Endothelial cell of umbilical vein (primary cell): ENCODE data around the gene STN1. TPM values are rescaled to one million over a fixed set of nuclear protein-coding genes. Genes with fewer than 3 reads are reported as not detected.

Source experiments
- BruUV-seq: library from RNA; stranded (reverse); fragments of 400-500 nt; replicated peaks from 2 replicates; lab custom pipeline; 2021; lab: Mats Ljungman, UMichigan
- CTCF ChIA-PET: fragments of 300-600, 350-600 bp; sonication (Branson Sonifier 250); formaldehyde crosslinking; loops from one replicate; lab custom pipeline; 2021; ENCODE audit warnings: antibody characterized with exemption, inconsistent platforms; lab: Charles Lee
- POLR2A ChIA-PET: fragments of 300-600, 350-600 bp; sonication (Branson Sonifier 250); formaldehyde crosslinking; loops from one replicate; lab custom pipeline; 2021; ENCODE audit warnings: antibody characterized with exemption, inconsistent platforms; lab: Charles Lee
- DNase-seq: peaks from one replicate; pipeline ENCODE4 v3.0.0-alpha.2; 2011; ENCODE audit warnings: low read depth, low spot score
- FAIRE-seq: peaks from 2 replicates; lab custom pipeline; 2011; peaks lifted over from hg19 to GRCh38; lab: Jason Lieb, UNC
- H2AFZ ChIP-seq: 2 replicates; pipeline ENCODE4 v1.6.0; 2012; ENCODE audit warnings: low read depth, low read length, control low read depth, inconsistent platforms
- H3K27ac ChIP-seq: 2 replicates; pipeline ENCODE4 v1.5.1; 2011; ENCODE audit warnings: low read depth, mild to moderate bottlenecking, control low read depth, low read length, moderate library complexity; ENCODE audit not compliant: insufficient read depth
- H3K27me3 ChIP-seq, 2 experiments: 2 replicates each; pipeline versions ENCODE4 v1.6.0 to v1.6.1; 2011; ENCODE audit warnings: low read length in 2 of 2, mixed read lengths in 1 of 2; ENCODE audit not compliant: control insufficient read depth in 2 of 2, insufficient read depth in 2 of 2
- H3K36me3 ChIP-seq, 2 experiments: 2 replicates in 1 of 2; 3 replicates in 1 of 2; pipeline ENCODE4 v1.5.1; 2011; ENCODE audit warnings: low read length in 2 of 2, mild to moderate bottlenecking in 1 of 2, moderate library complexity in 1 of 2; ENCODE audit not compliant: control insufficient read depth in 2 of 2, insufficient read depth in 2 of 2; ENCODE audit errors: extremely low read depth in 1 of 2
- H3K4me1 ChIP-seq: 3 replicates; pipeline ENCODE4 v1.5.1; 2011; ENCODE audit warnings: mild to moderate bottlenecking, low read length; ENCODE audit not compliant: control insufficient read depth, insufficient read depth; ENCODE audit errors: extremely low read depth
- H3K4me2 ChIP-seq: 2 replicates; pipeline ENCODE4 v1.6.1; 2011; ENCODE audit warnings: low read length, control low read depth, mixed read lengths; ENCODE audit not compliant: insufficient read depth
- H3K4me3 ChIP-seq, 3 experiments: fragments of 200-600 bp in 1 of 3; sonication (generic), shearing (Covaris generic) in 1 of 3; replicated peaks in 1 of 3; 2 replicates each; pipeline ENCODE4 v1.5.1; 2011 to 2016; ENCODE audit warnings: control low read depth in 3 of 3, low read length in 3 of 3, mild to moderate bottlenecking in 2 of 3, inconsistent platforms in 1 of 3, low read depth in 1 of 3, moderate library complexity in 1 of 3; ENCODE audit not compliant: insufficient read depth in 1 of 3
- H3K79me2 ChIP-seq: 2 replicates; pipeline ENCODE4 v1.6.0; 2012; ENCODE audit warnings: low read length, inconsistent platforms; ENCODE audit not compliant: control insufficient read depth, insufficient read depth
- H3K9ac ChIP-seq: replicated peaks from 2 replicates; pipeline ENCODE3; 2011; ENCODE audit warnings: low read length, control low read depth; ENCODE audit not compliant: insufficient read depth; ENCODE audit errors: extremely low read depth
- H3K9me1 ChIP-seq: replicated peaks from 3 replicates; pipeline ENCODE4 v1.6.0; 2011; ENCODE audit warnings: mild to moderate bottlenecking, low read length; ENCODE audit not compliant: control insufficient read depth, insufficient read depth; ENCODE audit errors: extremely low read depth
- H3K9me3 ChIP-seq: replicated peaks from 2 replicates; pipeline ENCODE4 v1.5.1; 2012; ENCODE audit warnings: low read length, inconsistent platforms; ENCODE audit not compliant: control insufficient read depth, insufficient read depth
- H4K20me1 ChIP-seq: replicated peaks from 2 replicates; pipeline ENCODE3; 2011; ENCODE audit warnings: mild to moderate bottlenecking, low read length; ENCODE audit not compliant: control insufficient read depth, insufficient read depth; ENCODE audit errors: extremely low read depth
- CTCF ChIP-seq, 2 donors: IDR thresholded peaks; 1 replicate in 1 of 2; 2 replicates in 1 of 2; pipeline ENCODE4 v1.5.1; 2011; ENCODE audit warnings: low read length in 2 of 2, mild to moderate bottlenecking in 2 of 2, moderate library complexity in 2 of 2, control low read depth in 1 of 2, inconsistent platforms in 1 of 2, low read depth in 1 of 2; ENCODE audit not compliant: insufficient read depth in 1 of 2; ENCODE audit errors: extremely low read depth in 1 of 2
- EZH2 ChIP-seq: IDR thresholded peaks from 2 replicates; pipeline ENCODE4 v1.6.1; 2012; ENCODE audit warnings: borderline replicate concordance, low read depth, mild to moderate bottlenecking, moderate library complexity, low read length, inconsistent platforms; ENCODE audit not compliant: severe bottlenecking
- FOS ChIP-seq: IDR thresholded peaks from 2 replicates; pipeline ENCODE4 v1.6.1; 2011; ENCODE audit warnings: mild to moderate bottlenecking, low read length, moderate library complexity, borderline replicate concordance; ENCODE audit not compliant: insufficient read depth
- JUN ChIP-seq: IDR thresholded peaks from 2 replicates; pipeline ENCODE4 v1.6.1; 2011; ENCODE audit warnings: borderline replicate concordance, low read depth; ENCODE audit not compliant: insufficient read length, insufficient read depth
- MYC ChIP-seq: IDR thresholded peaks from one replicate; pipeline ENCODE4 v1.6.1; 2011; ENCODE audit warnings: mild to moderate bottlenecking, low read depth, low read length
- POLR2A ChIP-seq: IDR thresholded peaks from 2 replicates; pipeline ENCODE4 v1.6.1; 2012; ENCODE audit warnings: low read depth, mild to moderate bottlenecking, control low read depth, low read length
- POLR2AphosphoS5 ChIP-seq: IDR thresholded peaks from 2 replicates; pipeline ENCODE4 v1.6.1; 2012; ENCODE audit warnings: low read depth, mild to moderate bottlenecking, control low read depth, low read length, moderate library complexity; ENCODE audit not compliant: insufficient read depth
- dilution Hi-C: fragments of 300-500 bp; cut with MboI; formaldehyde crosslinking; loops from one replicate; pipeline ENCODE4 v1.15.0; 2019; ENCODE audit warnings: low sequenced_read_pairs; ENCODE audit not compliant: extremely low pct_ligation_motif_present
- intact Hi-C: fragments of 100-400 bp; cut with micrococcal nuclease; formaldehyde crosslinking; loops from one replicate; pipeline ENCODE4 v1.10.0; 2022
- polyA plus RNA-seq, 4 experiments: library from polyadenylated mRNA; depleted of rRNA in 3 of 4; stranded (reverse) in 3 of 4; unstranded in 1 of 4; fragments of >200 nt; gene quantifications; 2 replicates each; pipeline versions ENCODE4 v1.2.1 to v1.2.3, GENCODE V29; 2011 to 2012; ENCODE audit warnings: missing spikeins in 1 of 4
- total RNA-seq: library from RNA; stranded (reverse); gene quantifications from 2 replicates; pipeline ENCODE4 v1.2.3, GENCODE V29; 2021

STN1 gene
- total and polyA plus RNA-seq, 2 donors (not counting 3 experiments of a cell fraction or from before 2014, with no cell fraction given): 10.8 to 15.3 TPM

DNA sequence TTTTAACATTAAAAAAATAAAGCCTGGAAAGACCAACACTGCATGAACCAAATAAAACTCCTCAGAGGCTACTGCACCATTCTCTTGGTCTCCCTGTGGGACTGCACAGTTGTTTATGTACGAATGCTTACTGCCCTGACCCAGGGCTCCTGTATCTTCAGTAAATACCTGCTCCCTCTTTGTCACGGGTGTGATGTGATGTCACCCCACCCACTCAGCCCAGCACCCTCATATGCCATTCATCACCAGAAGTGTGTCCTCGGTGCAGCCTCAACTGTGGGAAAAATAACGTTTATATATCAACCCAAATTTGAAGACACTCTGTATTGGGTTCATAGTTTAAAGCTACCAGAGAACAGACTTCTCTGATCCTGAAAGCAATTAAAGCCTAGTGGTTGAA, 48.6 kb downstream of the STN1 start:
- CTCF ChIA-PET: interaction anchor here (0.6 to 1.5 kb wide), 2 partner anchors 157 to 355 kb away, joined by 4 to 6 read pairs; no protein-coding TSS in a partner anchor
- DNase-seq (no peak), FAIRE-seq (no peak)
- BruUV-seq: no TSS peak
- TF ChIP-seq JUN (no peak), FOS (no peak), POLR2AphosphoS5 (no peak), MYC (no peak), POLR2A (no peak), EZH2 (no peak), CTCF (IDR thresholded peaks at IDR 0.05; ENCODE audit: extremely low read depth in 1 of 2, insufficient read depth in 1 of 2, low read depth in 1 of 2, low read length in 2 of 2) (no peak)
- POLR2A ChIA-PET: no interaction called here
- no peak overlapping the region for H3K27ac ChIP-seq
- intact Hi-C loops (no loop called here), dilution Hi-C loops (loop anchor here (25.0 kb wide), 1 partner anchor 157 kb away; no protein-coding TSS in a partner anchor)
- no peaks in the 10 kb centered on the region for H3K79me2 ChIP-seq
- no peak overlapping the region for H3K4me2 ChIP-seq
- H3K9ac ChIP-seq: no peak overlapping the region
- H4K20me1 ChIP-seq: no peaks in the 10 kb centered on the region
- H3K4me3 ChIP-seq: no peak overlapping the region
- no peak overlapping the region for H2AFZ ChIP-seq
- no peaks in the 10 kb centered on the region for H3K9me1 ChIP-seq
- H3K36me3 ChIP-seq: no peaks in the 10 kb centered on the region
- H3K4me1 ChIP-seq: no peaks in the 10 kb centered on the region
- H3K27me3 ChIP-seq: peaks cover 0 to 4% of the 10 kb centered on the region in 2 experiments
- H3K9me3 ChIP-seq: no peaks in the 10 kb centered on the region
